ENCODE measurements around the gene NAPEPLD.

GRCh38 chr7:103132995-103133688 is 15.8 kb downstream of the NAPEPLD start:
- TF ChIP-seq CTCF (IDR thresholded peaks at IDR 0.05) (no peak), POLR2A (IDR thresholded peaks at IDR 0.05) (peak in 1 of 2 donors; percentile 38)
